Activated CD4-positive, alpha-beta memory T cell treated with anti-CD3 and anti-CD28 coated beads, Interleukin-2, amount 10 ng/mL, durations not matched to agents 7 days and 5 days (primary cell): ENCODE data around the gene RAB15. TPM values are rescaled to one million over a fixed set of nuclear protein-coding genes. Genes with fewer than 3 reads are reported as not detected.

ENCODE experiments used
- CTCF ChIA-PET: fragments of 350-600 bp; sonication (Branson Sonifier 250); formaldehyde crosslinking; loops from one replicate; lab custom pipeline; 2021; ENCODE audit warnings: antibody characterized with exemption, inconsistent platforms; lab: Charles Lee
- POLR2A ChIA-PET: fragments of 350-600 bp; sonication (Branson Sonifier 250); formaldehyde crosslinking; loops from one replicate; lab custom pipeline; 2021; ENCODE audit warnings: antibody characterized with exemption; lab: Charles Lee
- DNase-seq: peaks from one replicate; pipeline ENCODE4 v3.0.0-alpha.2; 2020
- H3K27ac Mint-ChIP-seq: one replicate; pipeline ENCODE4 v1.8.0; 2021; ENCODE audit warnings: mild to moderate bottlenecking, mixed read lengths
- H3K27me3 Mint-ChIP-seq: one replicate; pipeline ENCODE4 v1.8.0; 2021; ENCODE audit warnings: mixed read lengths
- H3K36me3 Mint-ChIP-seq: one replicate; pipeline ENCODE4 v1.8.0; 2021; ENCODE audit warnings: low read depth, mixed read lengths
- H3K4me1 Mint-ChIP-seq: one replicate; pipeline ENCODE4 v1.8.0; 2021; ENCODE audit warnings: mixed read lengths
- H3K4me3 Mint-ChIP-seq: one replicate; pipeline ENCODE4 v1.8.0; 2021; ENCODE audit warnings: mild to moderate bottlenecking, mixed read lengths
- H3K9me3 Mint-ChIP-seq: one replicate; pipeline ENCODE4 v1.8.0; 2021; ENCODE audit warnings: mixed read lengths
- total RNA-seq, 2 experiments: library from RNA; stranded (reverse); gene quantifications; one replicate each; pipeline ENCODE4 v1.2.3, GENCODE V29; 2021

RAB15 gene
- total RNA-seq, 2 experiments from 2014 or later, result 1.5 to 1.7 TPM

DNA sequence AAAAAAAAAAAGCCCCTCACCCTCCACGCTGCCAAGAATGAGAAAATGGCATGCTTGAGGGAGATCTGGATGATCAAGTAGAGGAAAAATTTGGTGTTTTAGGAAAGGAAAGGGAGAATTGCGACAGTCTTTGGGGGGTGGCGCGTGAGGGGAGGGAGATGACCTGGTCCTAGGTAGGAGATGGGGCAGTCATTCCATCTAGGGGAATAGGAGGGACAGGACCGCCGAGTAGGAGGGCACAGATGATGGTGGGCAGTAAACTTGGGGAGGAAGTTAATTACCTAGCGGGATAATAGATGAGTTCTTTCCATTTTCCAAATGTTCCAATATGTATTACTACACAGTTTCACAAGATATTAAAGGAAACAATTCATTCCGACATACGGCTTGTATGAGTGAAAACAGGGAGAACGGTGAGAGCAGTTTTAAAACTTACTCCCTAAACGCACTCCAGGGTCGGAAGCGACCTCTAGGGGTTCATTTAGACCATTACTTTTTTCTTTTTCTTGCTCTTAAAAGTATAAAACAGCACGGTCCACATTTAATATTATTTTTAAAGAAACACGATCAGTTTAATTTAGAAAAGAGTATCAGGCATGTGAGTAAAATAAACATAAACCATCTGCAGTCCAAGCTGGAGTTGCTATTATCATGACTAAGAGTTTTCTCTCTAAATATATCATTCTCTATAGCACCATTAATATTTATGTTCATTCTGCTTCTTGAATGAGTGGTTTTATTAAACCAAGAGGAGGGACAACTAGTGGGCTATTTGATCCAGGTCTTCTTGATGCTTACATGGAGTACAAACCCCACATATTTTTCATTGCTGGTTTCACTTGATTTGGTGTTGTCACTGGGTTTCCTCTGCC lies 11.5 kb upstream of the RAB15 start:
- CTCF ChIA-PET, result interaction anchor here (0.8 to 1.7 kb wide), 5 partner anchors 10 to 311 kb away, joined by 3 to 4 read pairs (median 3); no protein-coding TSS in a partner anchor
- POLR2A ChIA-PET, result no interaction called here
- H3K27ac Mint-ChIP-seq, result no peak overlapping the region
- H3K36me3 Mint-ChIP-seq, result peaks cover 2% of the 10 kb centered on the region
- H3K4me3 Mint-ChIP-seq, result peak overlapping the region; percentile 44
- DNase-seq, result peak; percentile 44
- H3K9me3 Mint-ChIP-seq, result no peaks in the 10 kb centered on the region
- peaks cover 28% of the 10 kb centered on the region for H3K4me1 Mint-ChIP-seq
- peaks cover 32% of the 10 kb centered on the region for H3K27me3 Mint-ChIP-seq

DNA sequence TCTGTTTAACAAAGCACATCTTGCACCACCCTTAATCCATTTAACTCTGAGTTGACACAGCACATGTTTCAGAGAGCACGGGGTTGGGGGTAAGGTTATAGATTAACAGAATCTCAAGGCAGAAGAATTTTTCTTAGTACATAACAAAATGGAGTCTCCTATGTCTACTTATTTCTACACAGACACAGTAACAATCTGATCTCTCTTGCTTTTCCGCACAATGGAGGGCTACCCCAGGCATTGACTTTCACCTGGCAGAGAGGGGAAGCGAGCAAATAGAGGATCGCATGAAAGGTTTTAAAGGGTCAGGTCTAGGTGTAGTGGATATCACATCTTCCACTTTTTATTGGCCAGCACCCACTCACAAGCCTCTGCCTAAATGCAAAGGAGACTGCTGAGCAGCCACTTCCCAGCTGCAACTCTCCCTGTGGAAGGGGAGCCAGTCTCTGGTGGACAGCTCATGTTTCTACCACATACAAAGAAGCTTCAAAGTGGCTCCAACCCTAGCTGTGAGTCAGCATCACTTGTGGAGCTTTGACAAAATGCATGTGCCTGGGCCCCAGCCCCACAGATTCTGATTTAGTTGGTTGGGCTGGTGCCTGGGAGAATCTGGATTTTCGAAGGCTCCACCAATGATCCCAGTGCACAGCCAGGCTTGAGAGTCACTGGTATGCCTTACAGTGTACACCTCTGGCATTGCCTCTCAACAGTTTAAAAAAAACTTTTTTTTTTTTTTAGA lies 7.4 kb upstream of the RAB15 start:
- POLR2A ChIA-PET, result no interaction called here

DNA sequence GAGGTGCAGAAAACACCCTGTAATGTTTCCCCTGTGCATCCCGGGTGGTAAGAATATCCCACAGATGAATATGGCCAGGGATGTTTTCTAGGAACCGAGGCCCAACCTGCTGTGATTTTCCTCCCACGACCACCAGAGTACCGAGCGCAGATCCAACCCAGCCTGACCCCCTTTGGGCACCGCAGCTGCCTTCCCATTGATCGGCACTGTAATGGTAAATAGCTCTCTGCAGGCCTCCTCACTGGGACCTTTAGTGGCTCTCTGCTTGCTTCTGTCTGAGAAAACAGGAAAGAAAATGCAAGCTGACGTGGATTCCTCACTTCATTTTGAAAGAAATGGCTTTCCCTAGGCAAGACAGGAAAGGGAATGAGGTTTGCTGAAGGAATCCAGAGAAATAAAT lies 2.4 kb upstream of the RAB15 start:
- H3K27me3 Mint-ChIP-seq, result peaks cover 18% of the 10 kb centered on the region
- ChIA-PET CTCF (interaction anchor here (0.7 kb wide), 1 partner anchor 69 kb away, joined by 4 read pairs; no protein-coding TSS in a partner anchor), POLR2A (interaction anchor here (0.8 kb wide), 1 partner anchor 12 kb away, joined by 3 read pairs; the partner anchor contains the start of gene FNTB)
- no peak overlapping the region for H3K27ac Mint-ChIP-seq
- H3K4me3 Mint-ChIP-seq, result no peak overlapping the region
- DNase-seq, result no peak
- no peaks in the 10 kb centered on the region for H3K9me3 Mint-ChIP-seq
- peaks cover 7% of the 10 kb centered on the region for H3K4me1 Mint-ChIP-seq
- no peaks in the 10 kb centered on the region for H3K36me3 Mint-ChIP-seq

More for the DNA sequence above, 7.4 kb upstream of the RAB15 start:
- Mint-ChIP-seq H3K4me1 (peaks cover 7% of the 10 kb centered on the region), H3K9me3 (no peaks in the 10 kb centered on the region), H3K27ac (no peak overlapping the region), H3K36me3 (no peaks in the 10 kb centered on the region), H3K4me3 (no peak overlapping the region), H3K27me3 (peaks cover 27% of the 10 kb centered on the region)
- CTCF ChIA-PET, result no interaction called here
- DNase-seq, result no peak

DNA sequence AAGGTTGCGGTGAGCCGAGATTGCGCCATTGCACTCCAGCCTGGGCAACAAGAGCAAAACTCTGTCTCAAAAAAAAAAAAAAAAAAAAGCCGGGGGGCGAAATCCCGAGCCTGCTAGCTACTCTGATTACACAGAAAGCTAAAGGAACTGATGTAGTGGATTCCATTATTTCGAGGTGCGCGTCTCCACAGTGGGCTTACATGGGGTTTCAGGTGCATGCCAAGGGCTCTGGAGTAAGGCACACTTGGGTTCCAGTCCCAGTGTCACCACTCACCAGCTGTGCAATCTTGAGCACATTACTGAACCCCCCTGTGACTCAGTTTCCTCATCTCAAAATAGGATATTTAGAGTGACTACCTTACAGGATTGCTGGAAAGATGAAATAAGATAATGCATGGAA lies 1.7 kb upstream of the RAB15 start:
- Mint-ChIP-seq H3K27ac (no peak overlapping the region), H3K36me3 (no peaks in the 10 kb centered on the region), H3K4me3 (no peak overlapping the region), H3K9me3 (no peaks in the 10 kb centered on the region), H3K27me3 (peaks cover 16% of the 10 kb centered on the region), H3K4me1 (peaks cover 7% of the 10 kb centered on the region)
- ChIA-PET POLR2A (no interaction called here), CTCF (interaction anchor here (0.7 to 1.0 kb wide), 3 partner anchors 9 to 1001 kb away, joined by 3 read pairs; no protein-coding TSS in a partner anchor)
- DNase-seq, result no peak

DNA sequence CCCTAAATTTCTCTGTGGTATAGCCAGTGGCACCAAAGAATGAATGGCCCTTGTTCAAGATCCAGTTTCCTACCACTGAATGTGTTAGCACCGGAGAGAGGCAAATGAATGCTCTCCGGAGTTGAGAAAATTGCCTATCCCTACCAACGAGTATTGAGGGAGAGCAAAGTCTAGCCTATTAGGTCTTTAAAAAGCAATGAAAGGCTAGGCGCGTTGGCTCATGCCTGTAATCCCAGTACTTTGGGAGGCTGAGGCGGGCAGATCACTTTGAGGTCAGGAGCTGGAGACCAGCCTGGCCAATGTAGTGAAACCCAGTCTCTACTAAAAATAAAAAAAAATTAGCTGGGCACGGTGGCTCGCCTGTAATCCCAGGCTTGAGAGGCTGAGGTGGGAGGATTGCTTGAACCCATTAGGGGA lies 898 bp upstream of the RAB15 start:
- H3K4me1 Mint-ChIP-seq, result peaks cover 7% of the 10 kb centered on the region
- no peak overlapping the region for H3K27ac Mint-ChIP-seq
- no peaks in the 10 kb centered on the region for H3K9me3 Mint-ChIP-seq
- peak overlapping the region; percentile 78 for H3K4me3 Mint-ChIP-seq
- ChIA-PET CTCF (interaction anchor here (0.7 to 1.0 kb wide), 2 partner anchors 10 to 1002 kb away, joined by 3 read pairs; no protein-coding TSS in a partner anchor), POLR2A (no interaction called here)
- H3K36me3 Mint-ChIP-seq, result no peaks in the 10 kb centered on the region
- peaks cover 16% of the 10 kb centered on the region for H3K27me3 Mint-ChIP-seq
- no peak for DNase-seq

DNA sequence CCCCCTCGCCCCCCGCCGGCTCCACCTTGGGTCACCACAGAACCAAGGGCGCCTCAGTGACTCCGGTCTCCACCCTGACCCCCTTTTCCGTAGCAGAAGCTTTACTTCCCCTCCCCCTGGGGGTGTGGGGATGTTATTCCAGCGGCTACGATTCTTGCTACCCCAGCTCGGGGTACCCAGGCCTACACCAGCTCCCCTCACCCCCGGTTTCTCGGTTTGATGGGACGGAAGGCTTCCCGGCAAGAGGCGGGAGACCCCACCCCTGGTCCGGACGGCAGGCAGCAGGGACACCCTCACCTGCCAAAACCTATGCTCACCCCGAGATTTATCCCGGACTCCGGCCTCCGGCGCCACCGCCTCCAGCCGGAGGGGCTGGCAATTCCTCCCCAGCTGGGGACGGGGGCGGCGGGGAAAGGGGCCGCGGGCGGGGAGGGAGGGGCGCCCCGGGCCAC lies 619 bp downstream of the RAB15 start:
- Mint-ChIP-seq H3K27me3 (peaks cover 13% of the 10 kb centered on the region), H3K9me3 (no peaks in the 10 kb centered on the region), H3K4me1 (peaks cover 7% of the 10 kb centered on the region), H3K27ac (no peak overlapping the region), H3K36me3 (no peaks in the 10 kb centered on the region), H3K4me3 (peak overlapping the region; percentile 59)
- ChIA-PET POLR2A (interaction anchor here (1.0 kb wide), 1 partner anchor 57 kb away, joined by 4 read pairs; the partner anchor contains the start of gene CHURC1), CTCF (interaction anchor here (0.7 to 1.3 kb wide), 2 partner anchors 148 to 482 kb away, joined by 3 to 5 read pairs; no protein-coding TSS in a partner anchor)
- no peak for DNase-seq

DNA sequence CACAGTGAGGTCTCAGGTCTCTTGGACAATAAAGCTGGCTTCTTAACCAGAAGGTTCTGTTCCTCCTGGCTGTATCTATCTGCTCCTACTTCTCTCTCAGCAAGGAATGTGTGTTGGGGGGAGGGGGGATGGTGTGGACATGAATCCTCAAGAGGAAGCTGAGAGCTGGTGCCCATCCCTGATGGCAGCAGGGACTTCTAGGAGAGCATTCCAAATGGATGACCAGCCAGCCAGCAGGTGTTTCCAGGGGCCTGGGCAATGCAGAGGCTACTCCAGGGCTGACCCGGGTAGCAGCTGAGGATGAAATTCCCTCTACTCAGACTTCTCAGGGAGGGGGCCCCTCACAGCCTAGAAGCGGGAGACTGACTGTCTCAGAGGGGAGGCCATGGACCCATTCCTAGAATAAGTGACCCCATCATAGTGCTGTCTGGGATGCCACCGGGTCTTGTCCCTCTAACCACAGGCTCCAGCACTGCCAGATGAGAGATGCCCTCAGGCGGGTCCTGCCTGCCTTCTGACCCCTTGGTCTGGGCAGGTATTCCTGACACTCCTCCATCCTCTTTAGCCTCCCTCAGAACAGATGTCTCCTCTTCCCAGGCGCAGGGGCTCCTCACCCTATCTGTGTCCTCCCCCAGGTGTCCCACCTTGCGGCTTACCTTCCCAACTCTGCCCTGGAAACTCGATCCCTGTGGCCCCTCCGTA lies 1.2 kb downstream of the RAB15 start:
- peaks cover 7% of the 10 kb centered on the region for H3K4me1 Mint-ChIP-seq
- no peak for DNase-seq
- no peaks in the 10 kb centered on the region for H3K36me3 Mint-ChIP-seq
- no peaks in the 10 kb centered on the region for H3K9me3 Mint-ChIP-seq
- peak overlapping the region; percentile 59 for H3K4me3 Mint-ChIP-seq
- peaks cover 11% of the 10 kb centered on the region for H3K27me3 Mint-ChIP-seq
- H3K27ac Mint-ChIP-seq, result no peak overlapping the region
- CTCF ChIA-PET, result interaction anchor here (0.7 to 1.8 kb wide), 4 partner anchors 15 to 482 kb away, joined by 3 to 6 read pairs (median 4); no protein-coding TSS in a partner anchor
- POLR2A ChIA-PET, result interaction anchor here (0.9 to 1.3 kb wide), 3 partner anchors 14 to 57 kb away, joined by 3 to 4 read pairs (median 4); partner anchors contain the start of gene CHURC1

DNA sequence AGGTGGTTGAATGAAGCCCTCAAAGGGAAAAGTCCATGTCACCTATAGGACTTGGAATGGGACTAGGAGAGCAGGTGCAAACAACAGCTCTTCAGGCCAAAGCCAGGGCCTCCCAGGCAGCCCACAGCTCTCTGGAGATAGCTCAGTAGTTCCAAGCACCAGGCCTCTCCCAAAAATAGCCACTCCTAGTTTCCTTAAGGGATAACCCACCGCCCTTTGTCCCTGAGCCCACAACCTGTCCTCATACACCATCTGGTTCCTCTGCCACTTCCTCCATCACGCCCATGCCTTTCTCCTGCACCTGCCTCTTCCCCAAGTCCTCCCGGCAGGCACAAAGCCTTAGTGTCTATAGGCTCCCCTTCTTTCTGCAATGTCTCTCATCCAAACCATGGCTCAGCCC lies 2.1 kb downstream of the RAB15 start:
- Mint-ChIP-seq H3K27me3 (peaks cover 10% of the 10 kb centered on the region), H3K4me1 (peaks cover 7% of the 10 kb centered on the region), H3K9me3 (no peaks in the 10 kb centered on the region), H3K4me3 (no peak overlapping the region), H3K27ac (no peak overlapping the region), H3K36me3 (no peaks in the 10 kb centered on the region)
- no peak for DNase-seq
- POLR2A ChIA-PET, result interaction anchor here (0.9 to 1.3 kb wide), 2 partner anchors 13 to 33 kb away, joined by 3 to 4 read pairs; no protein-coding TSS in a partner anchor
- CTCF ChIA-PET, result interaction anchor here (0.9 to 1.8 kb wide), 3 partner anchors 11 to 147 kb away, joined by 5 to 6 read pairs (median 5); no protein-coding TSS in a partner anchor

DNA sequence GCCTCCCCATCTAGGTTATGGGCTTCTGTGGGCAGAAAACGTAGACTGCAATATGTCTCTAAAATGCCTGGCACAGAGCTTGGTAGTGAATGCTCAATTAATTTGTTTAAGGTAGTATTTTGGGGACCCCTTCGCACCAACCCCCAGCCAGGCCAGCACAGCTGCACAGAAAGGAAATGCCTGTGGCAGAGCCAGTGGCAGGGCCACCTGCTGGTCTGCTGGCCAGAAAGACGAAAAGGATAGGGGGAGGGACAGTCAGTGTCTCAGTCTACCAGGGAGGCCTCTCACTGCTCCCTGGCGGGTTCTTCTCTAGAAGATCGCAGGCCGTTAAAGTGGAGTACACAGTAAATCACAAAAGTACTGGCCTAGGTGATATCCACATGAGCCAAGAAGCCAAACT lies 3.5 kb downstream of the RAB15 start:
- Mint-ChIP-seq H3K4me1 (peaks cover 7% of the 10 kb centered on the region), H3K36me3 (no peaks in the 10 kb centered on the region), H3K27ac (no peak overlapping the region), H3K27me3 (peaks cover 10% of the 10 kb centered on the region), H3K9me3 (no peaks in the 10 kb centered on the region), H3K4me3 (no peak overlapping the region)
- no peak for DNase-seq
- ChIA-PET CTCF (no interaction called here), POLR2A (no interaction called here)

DNA sequence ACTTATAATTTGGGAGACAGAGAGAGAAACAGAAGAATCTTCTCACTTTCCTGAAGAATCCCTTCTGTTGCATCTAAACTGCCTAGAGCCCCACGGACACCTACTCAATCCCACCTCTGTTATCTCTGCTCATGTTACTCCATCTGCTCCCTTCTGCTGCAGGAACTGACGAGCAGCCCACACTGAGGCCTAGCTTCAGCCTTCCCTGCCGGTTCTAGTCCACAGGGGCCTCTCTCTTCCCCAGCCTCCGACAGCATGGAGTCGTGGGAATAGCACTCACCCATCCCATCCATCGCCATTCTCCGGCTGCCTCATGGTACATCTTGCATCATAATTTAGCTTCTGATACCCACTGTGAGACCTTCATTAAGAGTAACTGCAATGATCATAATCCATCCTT lies 4.0 kb downstream of the RAB15 start:
- Mint-ChIP-seq H3K9me3 (no peaks in the 10 kb centered on the region), H3K27me3 (peaks cover 10% of the 10 kb centered on the region), H3K27ac (no peak overlapping the region), H3K4me1 (peaks cover 7% of the 10 kb centered on the region), H3K4me3 (no peak overlapping the region), H3K36me3 (no peaks in the 10 kb centered on the region)
- ChIA-PET POLR2A (no interaction called here), CTCF (no interaction called here)
- DNase-seq, result no peak

DNA sequence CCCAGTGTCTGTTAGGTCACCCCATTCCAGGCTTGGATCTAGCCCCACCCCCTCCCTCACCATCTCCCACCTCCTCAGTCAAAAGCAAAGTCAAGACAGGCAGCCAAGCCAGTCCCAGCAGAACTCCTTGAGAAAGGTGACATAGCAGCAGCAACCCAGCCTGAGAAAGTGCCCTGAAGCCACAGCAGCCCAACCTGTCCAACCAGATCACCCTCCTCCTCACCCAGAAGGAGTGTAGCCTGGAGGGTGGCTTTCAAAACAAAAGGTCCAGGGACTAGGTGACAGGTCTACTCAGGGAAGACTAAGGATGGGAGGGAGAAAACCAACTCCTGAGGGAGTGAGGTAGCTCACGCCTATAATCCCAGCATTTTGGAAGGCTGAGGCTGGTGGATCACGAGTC lies 5.2 kb downstream of the RAB15 start:
- peaks cover 4% of the 10 kb centered on the region for H3K4me1 Mint-ChIP-seq
- H3K27ac Mint-ChIP-seq, result no peak overlapping the region
- CTCF ChIA-PET, result no interaction called here
- H3K4me3 Mint-ChIP-seq, result no peak overlapping the region
- DNase-seq, result no peak
- POLR2A ChIA-PET, result interaction anchor here (0.6 kb wide), 1 partner anchor 457 kb away, joined by 3 read pairs; no protein-coding TSS in a partner anchor
- peaks cover 4% of the 10 kb centered on the region for H3K27me3 Mint-ChIP-seq
- H3K9me3 Mint-ChIP-seq, result no peaks in the 10 kb centered on the region
- no peaks in the 10 kb centered on the region for H3K36me3 Mint-ChIP-seq
